K562 (cell line): ENCODE measurements around the gene HIPK2. TPM values are rescaled to one million over a fixed set of nuclear protein-coding genes. Genes with fewer than 3 reads are reported as not detected.
A peak's percentile ranks its signal among the peaks of the same experiment; 100 is the strongest.

Experiments used
- CEBPZ ChIP-seq: fragments of 150-350 bp; IDR thresholded peaks from 2 replicates; pipeline ENCODE4 v1.6.1; 2014; ENCODE audit warnings: low read depth, mild to moderate bottlenecking, low read length, borderline replicate concordance
- E2F5 ChIP-seq: sonication (generic); formaldehyde crosslinking; IDR thresholded peaks from 2 replicates; pipeline ENCODE4 v1.8.0; 2022; ENCODE audit warnings: mild to moderate bottlenecking, missing genetic modification reagents
- MECOM ChIP-seq: fragments of 250-450 bp; sonication (Bioruptor Pico); IDR thresholded peaks from 2 replicates; pipeline ENCODE4 v1.8.0; 2022; ENCODE audit warnings: inconsistent platforms
- MEIS2 ChIP-seq: fragments of 450-650 bp; IDR thresholded peaks from 2 replicates; pipeline ENCODE4 v1.6.1; 2014; ENCODE audit warnings: mild to moderate bottlenecking; ENCODE audit not compliant: partially characterized antibody
- PBX2 ChIP-seq, 2 experiments: IDR thresholded peaks in 1 of 2; conservative IDR thresholded peaks in 1 of 2; 2 replicates each; pipeline ENCODE4 v1.6.1; 2016; ENCODE audit warnings: low read depth in 2 of 2, mild to moderate bottlenecking in 1 of 2, missing compliant biosample characterization in 1 of 2, missing genetic modification characterization in 1 of 2, moderate library complexity in 1 of 2
- polyA plus RNA-seq, 8 experiments: library from polyadenylated mRNA; depleted of rRNA in 4 of 8; stranded (reverse) in 5 of 8; unstranded in 3 of 8; fragments of >200 nt; fragmentation: Nextera tagmentation in 2 of 8; fragmentation: Illumina TruSeq in 1 of 8; extraction: Ambion mirVana in 2 of 8; extraction: Trizol in 1 of 8; gene quantifications; 2 replicates each; pipeline versions ENCODE4 v1.2.1 to v1.2.3, GENCODE V29; 2011 to 2014; ENCODE audit warnings: inconsistent platforms in 1 of 8, missing spikeins in 1 of 8
- total RNA-seq, 7 experiments: library from RNA; depleted of rRNA in 6 of 7; stranded (reverse); fragments of >200 nt in 6 of 7; fragmentation: Illumina TruSeq in 2 of 7; extraction: Trizol in 2 of 7; gene quantifications; 2 replicates each; pipeline versions ENCODE4 v1.2.1 to v1.2.3, GENCODE V29; 2011 to 2021; ENCODE audit warnings: low replicate concordance in 1 of 7

The HIPK2 gene
- total and polyA plus RNA-seq, 9 of the 15 experiments (the other 6 are each of a cell fraction or from before 2014, with no cell fraction given), result 0.69 to 19.8 (median 5.1) TPM

- TF ChIP-seq CEBPZ, result no peak
- TF ChIP-seq PBX2 (CRISPR knock-in tag; IDR thresholded peaks at IDR 0.05; ENCODE audit: low read depth), result no peak
- TF ChIP-seq PBX2 (tag; conservative IDR thresholded peaks at IDR 0.05; ENCODE audit: low read depth), result peak; percentile 56
- no peak for TF ChIP-seq MECOM (CRISPR knock-in tag)
- TF ChIP-seq MEIS2, result peak; percentile 78
- TF ChIP-seq E2F5 (CRISPR knock-in tag), result no peak
Measured at GRCh38 chr7:139774376-139774775, 3.4 kb downstream of the HIPK2 start (continued).
